Central memory CD8-positive, alpha-beta T cell (primary cell): ENCODE results near the gene ATP6V0C.

ENCODE experiments used
- ATAC-seq: fragments of 150-1000 bp; cut with Tn5 transposase; replicated peaks from 2 replicates; pipeline ENCODE4 v1.10.0; 2022; ENCODE audit warnings: mild to moderate bottlenecking, moderate FRiP score, moderate number of reproducible peaks; ENCODE audit not compliant: poor library complexity, severe bottlenecking; ENCODE audit errors: extremely low read depth
- DNase-seq, 2 donors: peaks; one replicate each; pipeline ENCODE4 v3.0.0; 2021; ENCODE audit warnings: low spot score in 2 of 2
- H3K27ac Mint-ChIP-seq: one replicate; pipeline ENCODE4 v1.8.0; 2022; ENCODE audit warnings: low read depth, mild to moderate bottlenecking, moderate library complexity, mixed read lengths
- H3K27me3 Mint-ChIP-seq: one replicate; pipeline ENCODE4 v1.8.0; 2022; ENCODE audit warnings: mixed read lengths
- H3K36me3 Mint-ChIP-seq: one replicate; pipeline ENCODE4 v1.8.0; 2022; ENCODE audit warnings: mild to moderate bottlenecking, moderate library complexity, mixed read lengths; ENCODE audit not compliant: insufficient read depth
- H3K4me1 Mint-ChIP-seq: one replicate; pipeline ENCODE4 v1.8.0; 2022; ENCODE audit warnings: mixed read lengths
- H3K4me3 Mint-ChIP-seq: one replicate; pipeline ENCODE4 v1.8.0; 2022; ENCODE audit warnings: mild to moderate bottlenecking, moderate library complexity, mixed read lengths
- H3K9me3 Mint-ChIP-seq: one replicate; pipeline ENCODE4 v1.8.0; 2022; ENCODE audit warnings: mixed read lengths

Gene ATP6V0C

GRCh38 chr16:2513405-2514332 lies at the start of gene ATP6V0C:
ATP6V0C (plus strand) TSS chr16:2513952; CDS start chr16:2514104, 152 bp downstream.
- no peaks in the 10 kb centered on the region for H3K27me3 Mint-ChIP-seq
- H3K4me1 Mint-ChIP-seq, result peaks cover 59% of the 10 kb centered on the region
- H3K9me3 Mint-ChIP-seq, result no peaks in the 10 kb centered on the region
- peak; percentile 89 for DNase-seq
- peak within 1 kb of the TSS; percentile 96 for H3K27ac Mint-ChIP-seq
- ATAC-seq, result peak; percentile 89
- peak within 1 kb of the TSS; percentile 87 for H3K4me3 Mint-ChIP-seq
- H3K36me3 Mint-ChIP-seq, result peaks cover 22% of the 10 kb centered on the region

- H3K36me3 Mint-ChIP-seq, result peaks cover 2% of the 10 kb centered on the region
- DNase-seq (no peak), ATAC-seq (no peak)
- H3K9me3 Mint-ChIP-seq, result no peaks in the 10 kb centered on the region
- no peak overlapping the region for H3K27ac Mint-ChIP-seq
- H3K4me3 Mint-ChIP-seq, result no peak overlapping the region
- H3K27me3 Mint-ChIP-seq, result peaks cover 13% of the 10 kb centered on the region
- H3K4me1 Mint-ChIP-seq, result peaks cover 5% of the 10 kb centered on the region
Measured at GRCh38 chr16:2464333-2464732, 49.4 kb upstream of the ATP6V0C start.

GRCh38 chr16:2465653-2466415 lies 47.9 kb upstream of the ATP6V0C start:
- Mint-ChIP-seq H3K36me3 (peaks cover 1% of the 10 kb centered on the region), H3K27me3 (peaks cover 28% of the 10 kb centered on the region), H3K4me1 (no peaks in the 10 kb centered on the region), H3K9me3 (no peaks in the 10 kb centered on the region), H3K27ac (no peak overlapping the region), H3K4me3 (no peak overlapping the region)
- no peak for DNase-seq
- no peak for ATAC-seq

- peaks cover 28% of the 10 kb centered on the region for H3K27me3 Mint-ChIP-seq
- no peak overlapping the region for H3K4me3 Mint-ChIP-seq
- no peak for DNase-seq
- H3K27ac Mint-ChIP-seq, result no peak overlapping the region
- no peaks in the 10 kb centered on the region for H3K4me1 Mint-ChIP-seq
- H3K9me3 Mint-ChIP-seq, result no peaks in the 10 kb centered on the region
- H3K36me3 Mint-ChIP-seq, result peaks cover 1% of the 10 kb centered on the region
- ATAC-seq, result no peak
Measured at GRCh38 chr16:2466667-2467527, 46.9 kb upstream of the ATP6V0C start.

GRCh38 chr16:2467528-2468232 lies 46.1 kb upstream of the ATP6V0C start:
- DNase-seq, result no peak
- ATAC-seq, result no peak
- no peaks in the 10 kb centered on the region for H3K9me3 Mint-ChIP-seq
- H3K36me3 Mint-ChIP-seq, result peaks cover 1% of the 10 kb centered on the region
- no peak overlapping the region for H3K4me3 Mint-ChIP-seq
- no peaks in the 10 kb centered on the region for H3K4me1 Mint-ChIP-seq
- peaks cover 28% of the 10 kb centered on the region for H3K27me3 Mint-ChIP-seq
- H3K27ac Mint-ChIP-seq, result no peak overlapping the region

GRCh38 chr16:2468233-2468724 lies 45.5 kb upstream of the ATP6V0C start:
- Mint-ChIP-seq H3K4me3 (peak overlapping the region; percentile 51), H3K27me3 (peaks cover 34% of the 10 kb centered on the region), H3K4me1 (peaks cover 6% of the 10 kb centered on the region), H3K27ac (no peak overlapping the region), H3K9me3 (no peaks in the 10 kb centered on the region), H3K36me3 (peaks cover 1% of the 10 kb centered on the region)
- DNase-seq, result no peak
- peak; percentile 49 for ATAC-seq

- no peak for DNase-seq
- peaks cover 36% of the 10 kb centered on the region for H3K27me3 Mint-ChIP-seq
- no peak for ATAC-seq
- peak overlapping the region; percentile 51 for H3K4me3 Mint-ChIP-seq
- H3K4me1 Mint-ChIP-seq, result peaks cover 7% of the 10 kb centered on the region
- no peaks in the 10 kb centered on the region for H3K9me3 Mint-ChIP-seq
- H3K27ac Mint-ChIP-seq, result no peak overlapping the region
- peaks cover 1% of the 10 kb centered on the region for H3K36me3 Mint-ChIP-seq
Measured at GRCh38 chr16:2468725-2469398, 44.9 kb upstream of the ATP6V0C start.

GRCh38 chr16:2469399-2470233 lies 44.1 kb upstream of the ATP6V0C start:
- Mint-ChIP-seq H3K27me3 (peaks cover 36% of the 10 kb centered on the region), H3K9me3 (no peaks in the 10 kb centered on the region), H3K4me1 (peaks cover 7% of the 10 kb centered on the region), H3K36me3 (peaks cover 1% of the 10 kb centered on the region), H3K27ac (no peak overlapping the region), H3K4me3 (no peak overlapping the region)
- ATAC-seq (no peak), DNase-seq (no peak)

- H3K27me3 Mint-ChIP-seq, result peaks cover 36% of the 10 kb centered on the region
- peaks cover 7% of the 10 kb centered on the region for H3K4me1 Mint-ChIP-seq
- ATAC-seq (no peak), DNase-seq (no peak)
- no peak overlapping the region for H3K4me3 Mint-ChIP-seq
- no peaks in the 10 kb centered on the region for H3K9me3 Mint-ChIP-seq
- H3K27ac Mint-ChIP-seq, result no peak overlapping the region
- peaks cover 1% of the 10 kb centered on the region for H3K36me3 Mint-ChIP-seq
Measured at GRCh38 chr16:2470234-2470601, 43.5 kb upstream of the ATP6V0C start.

GRCh38 chr16:2470603-2471015 lies 43.1 kb upstream of the ATP6V0C start:
- Mint-ChIP-seq H3K27ac (no peak overlapping the region), H3K9me3 (no peaks in the 10 kb centered on the region), H3K4me3 (no peak overlapping the region), H3K4me1 (peaks cover 7% of the 10 kb centered on the region), H3K36me3 (peaks cover 1% of the 10 kb centered on the region), H3K27me3 (peaks cover 36% of the 10 kb centered on the region)
- DNase-seq (no peak), ATAC-seq (no peak)
